ENCODE data around the gene KANSL1. TPM values are rescaled to one million over a fixed set of nuclear protein-coding genes. Genes with fewer than 3 reads are reported as not detected.

The KANSL1 gene
- total and polyA plus RNA-seq, 2 donors from 2014 or later: 13.7 to 97.3 TPM

- TF ChIP-seq CTCF (IDR thresholded peaks at IDR 0.05; ENCODE audit: borderline replicate concordance, extremely low read depth, insufficient read depth): no peak
- Histone ChIP-seq H3K27me3 (ENCODE audit: control insufficient read depth, insufficient read depth, low read length) (no peaks in the 10 kb centered on the region), H3K36me3 (ENCODE audit: control insufficient read depth in 2 of 3, insufficient read depth in 3 of 3, low read length in 3 of 3) (no peaks in the 10 kb centered on the region), H3K4me3 (ENCODE audit: low read length in 3 of 3) (no peak overlapping the region), H3K9me3 (ENCODE audit: control insufficient read depth in 2 of 3, insufficient read depth in 1 of 3, low read length in 3 of 3) (no peaks in the 10 kb centered on the region), H3K9ac (ENCODE audit: low read length in 3 of 3) (no peak overlapping the region), H3K27ac (ENCODE audit: low read depth in 2 of 2, low read length in 2 of 2) (no peak overlapping the region), H3K4me1 (ENCODE audit: control insufficient read depth in 2 of 3, insufficient read depth in 2 of 3, low read depth in 1 of 3, low read length in 3 of 3) (peaks cover 0 to 5% (median 4%) of the 10 kb centered on the region in 3 donors)
- DNase-seq: no peak
- FAIRE-seq: no peak
- intact Hi-C loops (cut with DNase I): loop anchor here (10.0 kb wide), 1 partner anchor 52 kb away; no protein-coding TSS in a partner anchor
Observed at GRCh38 chr17:46072998-46073397, 120.2 kb downstream of the KANSL1 start.

- H3K36me3 ChIP-seq (ENCODE audit: control insufficient read depth in 2 of 3, insufficient read depth in 3 of 3, low read length in 3 of 3): peaks cover 0 to 7% (median 0%) of the 10 kb centered on the region in 3 donors
- no peak overlapping the region for H3K9ac ChIP-seq (ENCODE audit: low read length in 3 of 3)
- peaks cover 0 to 5% (median 4%) of the 10 kb centered on the region in 3 donors for H3K4me1 ChIP-seq (ENCODE audit: control insufficient read depth in 2 of 3, insufficient read depth in 2 of 3, low read depth in 1 of 3, low read length in 3 of 3)
- no peaks in the 10 kb centered on the region for H3K27me3 ChIP-seq (ENCODE audit: control insufficient read depth, insufficient read depth, low read length)
- FAIRE-seq (no peak), DNase-seq (no peak)
- no peak overlapping the region for H3K4me3 ChIP-seq (ENCODE audit: low read length in 3 of 3)
- H3K9me3 ChIP-seq (ENCODE audit: control insufficient read depth in 2 of 3, insufficient read depth in 1 of 3, low read length in 3 of 3): no peaks in the 10 kb centered on the region
- H3K27ac ChIP-seq (ENCODE audit: low read depth in 2 of 2, low read length in 2 of 2): no peak overlapping the region
- intact Hi-C loops (cut with DNase I): loop anchor here (10.0 kb wide), 1 partner anchor 53 kb away; no protein-coding TSS in a partner anchor
- no peak for TF ChIP-seq CTCF (IDR thresholded peaks at IDR 0.05; ENCODE audit: borderline replicate concordance, extremely low read depth, insufficient read depth)
Observed at GRCh38 chr17:46071796-46072195, 121.4 kb downstream of the KANSL1 start.

DNA sequence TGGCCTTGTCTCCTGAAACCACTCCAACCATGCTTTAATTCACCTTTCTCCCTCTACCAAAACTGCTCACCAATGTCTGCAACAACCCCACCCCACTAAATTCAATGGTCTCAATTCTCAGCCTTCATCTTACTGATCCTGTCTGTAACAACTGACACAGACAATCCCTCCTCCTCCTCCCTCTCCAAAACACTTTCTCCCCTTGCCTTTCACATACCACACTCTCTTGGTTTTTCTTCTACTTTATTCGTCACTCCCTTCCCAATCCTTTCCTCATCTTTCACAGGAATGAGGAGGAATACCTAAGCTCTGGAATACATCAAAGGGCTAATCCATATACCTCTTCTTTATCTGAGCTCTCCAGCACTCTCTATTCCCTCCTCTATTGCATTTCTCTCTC is 128.8 kb downstream of the KANSL1 start:
- no peak overlapping the region for H3K9ac ChIP-seq (ENCODE audit: low read length in 3 of 3)
- intact Hi-C loops (cut with DNase I): no loop called here
- no peak overlapping the region for H3K4me3 ChIP-seq (ENCODE audit: low read length in 3 of 3)
- TF ChIP-seq CTCF (IDR thresholded peaks at IDR 0.05; ENCODE audit: borderline replicate concordance, extremely low read depth, insufficient read depth): no peak
- DNase-seq: no peak
- H3K4me1 ChIP-seq (ENCODE audit: control insufficient read depth in 2 of 3, insufficient read depth in 2 of 3, low read depth in 1 of 3, low read length in 3 of 3): peaks cover 0 to 6% (median 0%) of the 10 kb centered on the region in 3 donors
- H3K27ac ChIP-seq (ENCODE audit: low read depth in 2 of 2, low read length in 2 of 2): no peak overlapping the region
- no peak for FAIRE-seq
- peaks cover 12 to 17% (median 15%) of the 10 kb centered on the region in 3 donors for H3K36me3 ChIP-seq (ENCODE audit: control insufficient read depth in 2 of 3, insufficient read depth in 3 of 3, low read length in 3 of 3)
- no peaks in the 10 kb centered on the region for H3K27me3 ChIP-seq (ENCODE audit: control insufficient read depth, insufficient read depth, low read length)
- no peaks in the 10 kb centered on the region for H3K9me3 ChIP-seq (ENCODE audit: control insufficient read depth in 2 of 3, insufficient read depth in 1 of 3, low read length in 3 of 3)

- no peak overlapping the region for H3K9ac ChIP-seq (ENCODE audit: low read length in 3 of 3)
- intact Hi-C loops (cut with DNase I): no loop called here
- no peaks in the 10 kb centered on the region for H3K27me3 ChIP-seq (ENCODE audit: control insufficient read depth, insufficient read depth, low read length)
- FAIRE-seq (no peak), DNase-seq (no peak)
- H3K9me3 ChIP-seq (ENCODE audit: control insufficient read depth in 2 of 3, insufficient read depth in 1 of 3, low read length in 3 of 3): no peaks in the 10 kb centered on the region
- H3K4me1 ChIP-seq (ENCODE audit: control insufficient read depth in 2 of 3, insufficient read depth in 2 of 3, low read depth in 1 of 3, low read length in 3 of 3): peaks cover 0 to 10% (median 0%) of the 10 kb centered on the region in 3 donors
- peak overlapping the region in 1 of 2 donors; percentile 7 for H3K27ac ChIP-seq (ENCODE audit: low read depth in 2 of 2, low read length in 2 of 2)
- TF ChIP-seq CTCF (IDR thresholded peaks at IDR 0.05; ENCODE audit: borderline replicate concordance, extremely low read depth, insufficient read depth): no peak
- H3K4me3 ChIP-seq (ENCODE audit: low read length in 3 of 3): no peak overlapping the region
- H3K36me3 ChIP-seq (ENCODE audit: control insufficient read depth in 2 of 3, insufficient read depth in 3 of 3, low read length in 3 of 3): peaks cover 12 to 17% (median 15%) of the 10 kb centered on the region in 3 donors
Observed at GRCh38 chr17:46063241-46063640, 130.0 kb downstream of the KANSL1 start.

All from kidney (tissue), 14 donors.